DMS153 treated with DMSO at 0.1 percent for 48 hours (cell line): ENCODE results near the gene DOK6.
"Not testable (repeated sequence)": the region's sequence is repeated elsewhere in the genome, so short reads cannot be mapped to it uniquely, and the experiment has no call there.

Experiments
- DNase-seq: peaks from one replicate; lab custom pipeline; 2025; ENCODE audit not compliant: unreplicated experiment; lab: John Stamatoyannopoulos, UW

Gene DOK6

GRCh38 chr18:69787825-69788547, 387.3 kb downstream of the DOK6 start:
- no peak for DNase-seq

GRCh38 chr18:69789794-69790193, 389.1 kb downstream of the DOK6 start:
- no peak for DNase-seq

GRCh38 chr18:69790649-69791048, 390.0 kb downstream of the DOK6 start:
- no peak for DNase-seq

- no peak for DNase-seq
These were observed 395.1 kb downstream of the DOK6 start for GRCh38 chr18:69795791-69796190.

GRCh38 chr18:69804776-69805501, 404.3 kb downstream of the DOK6 start:
- DNase-seq, result no peak

- no peak for DNase-seq
These were observed 407.7 kb downstream of the DOK6 start for GRCh38 chr18:69808399-69808798.

- no peak for DNase-seq
These were observed 412.9 kb downstream of the DOK6 start for GRCh38 chr18:69813559-69813958.

- no peak for DNase-seq
These were observed 414.2 kb downstream of the DOK6 start for GRCh38 chr18:69814861-69815385.

GRCh38 chr18:69817335-69817940, 416.8 kb downstream of the DOK6 start:
- no peak for DNase-seq

- no peak for DNase-seq
These were observed 418.8 kb downstream of the DOK6 start for GRCh38 chr18:69819460-69819859.

- no peak for DNase-seq
These were observed 419.9 kb downstream of the DOK6 start for GRCh38 chr18:69820538-69820937.

- no peak for DNase-seq
These were observed 429.5 kb downstream of the DOK6 start for GRCh38 chr18:69830189-69830588.

- DNase-seq, result not testable (repeated sequence)
These were observed 434.3 kb downstream of the DOK6 start for GRCh38 chr18:69834980-69835379.

GRCh38 chr18:69838003-69838402, 437.3 kb downstream of the DOK6 start:
- no peak for DNase-seq

- DNase-seq, result no peak
These were observed 438.1 kb downstream of the DOK6 start for GRCh38 chr18:69838620-69839411.

- no peak for DNase-seq
These were observed 438.8 kb downstream of the DOK6 start for GRCh38 chr18:69839497-69839896.

- no peak for DNase-seq
These were observed 439.3 kb downstream of the DOK6 start for GRCh38 chr18:69840001-69840400.

- DNase-seq, result no peak
These were observed 439.8 kb downstream of the DOK6 start for GRCh38 chr18:69840445-69840844.

GRCh38 chr18:69841117-69841516, 440.4 kb downstream of the DOK6 start:
- DNase-seq, result no peak

- no peak for DNase-seq
These were observed 442.3 kb downstream of the DOK6 start for GRCh38 chr18:69843015-69843414.

- DNase-seq, result no peak
These were observed 444.0 kb downstream of the DOK6 start for GRCh38 chr18:69844656-69845055.
